Lower leg skin (tissue), 4 donors: ENCODE data around the gene WDR13. TPM values are rescaled to one million over a fixed set of nuclear protein-coding genes. Genes with fewer than 3 reads are reported as not detected.
"Not testable (repeated sequence)": the region's sequence is repeated elsewhere in the genome, so short reads cannot be mapped to it uniquely, and the experiment has no call there.

ENCODE experiments used
- DNase-seq, 2 donors: peaks; one replicate each; pipeline ENCODE4 v3.0.0-alpha.2; 2019; ENCODE audit warnings: low spot score in 2 of 2
- H3K4me3 ChIP-seq: fragments of 200-600 bp; sonication (generic); 2 replicates; pipeline ENCODE4 v1.5.1; 2017; ENCODE audit warnings: mild to moderate bottlenecking, low read depth; ENCODE audit not compliant: poor library complexity, severe bottlenecking
- CTCF ChIP-seq, 3 donors: fragments of 450-650 bp; IDR thresholded peaks; one replicate each; pipeline ENCODE4 v1.5.1; 2016; ENCODE audit warnings: antibody characterized with exemption in 3 of 3, mild to moderate bottlenecking in 3 of 3, moderate library complexity in 2 of 3
- POLR2A ChIP-seq, 2 donors: fragments of 450-650 bp; IDR thresholded peaks; one replicate each; pipeline ENCODE4 v1.6.1; 2016 to 2017; ENCODE audit warnings: antibody characterized with exemption in 2 of 2, mild to moderate bottlenecking in 1 of 2, moderate library complexity in 1 of 2
- WGBS, 2 donors: methylation state at CpG; one replicate each; pipeline ENCODE4 v1.1.5; 2018; 5-methylcytosine and 5-hydroxymethylcytosine counted together
- intact Hi-C: fragments of 100-400 bp; cut with DNase I; formaldehyde crosslinking; loops from one replicate; pipeline ENCODE4 v1.15.0; 2023; ENCODE audit warnings: low total_unique reads
- total RNA-seq, 4 donors: library from RNA; depleted of rRNA; stranded (reverse); fragments of >200 nt; gene quantifications; one replicate each; pipeline ENCODE4 v1.1.0, GENCODE V29; 2016

The WDR13 gene
- total RNA-seq = 100 to 1,000 TPM in 3 of 4 donors, 10 to 100 TPM in 1; 87.8 to 143 (median 121) TPM

- intact Hi-C loops = no loop called here
- TF ChIP-seq CTCF (IDR thresholded peaks at IDR 0.05) (no peak), POLR2A (IDR thresholded peaks at IDR 0.05) (no peak)
- 1 to 42% methylated on average over 32 to 62 of the region's 62 CpGs for WGBS, 2 donors
Measured at GRCh38 chrX:48597353-48598264, at the start of gene WDR13. TSS of gene WDR13 (plus strand) at chrX:48597492. CDS start at chrX:48597997, 505 bp downstream.

GRCh38 chrX:48548871-48549270 is 48.4 kb upstream of the WDR13 start:
- WGBS, 2 donors = 89 to 100% methylated on average over 3 of the region's 3 CpGs
- no peak overlapping the region for H3K4me3 ChIP-seq
- no peak for TF ChIP-seq CTCF (IDR thresholded peaks at IDR 0.05)
- no peak for TF ChIP-seq POLR2A (IDR thresholded peaks at IDR 0.05)
- no peak for DNase-seq
- intact Hi-C loops = no loop called here

More at GRCh38 chrX:48597353-48598264, at the start of gene WDR13:
- peak; percentile 91 to 98 for DNase-seq
- peak within 1 kb of the TSS; percentile 52 for H3K4me3 ChIP-seq

- 88 to 93% methylated on average over 9 of the region's 9 CpGs for WGBS, 2 donors
- H3K4me3 ChIP-seq, DNase-seq, intact Hi-C loops: not testable (repeated sequence)
Measured at GRCh38 chrX:48555731-48556325, 41.5 kb upstream of the WDR13 start.

GRCh38 chrX:48558271-48558670 is 39.0 kb upstream of the WDR13 start:
- WGBS, 2 donors = 38 to 70% methylated on average over 4 of the region's 4 CpGs
- no peak for DNase-seq
- no peak overlapping the region for H3K4me3 ChIP-seq
- intact Hi-C loops = no loop called here
- no peak for TF ChIP-seq CTCF (IDR thresholded peaks at IDR 0.05)
- TF ChIP-seq POLR2A (IDR thresholded peaks at IDR 0.05) = no peak

GRCh38 chrX:48559636-48560035 is 37.7 kb upstream of the WDR13 start:
- no peak for DNase-seq
- TF ChIP-seq CTCF (IDR thresholded peaks at IDR 0.05) (no peak), POLR2A (IDR thresholded peaks at IDR 0.05) (no peak)
- H3K4me3 ChIP-seq = no peak overlapping the region
- 92 to 96% methylated on average over 14 to 24 of the region's 24 CpGs for WGBS, 2 donors
- intact Hi-C loops = no loop called here

- TF ChIP-seq CTCF (IDR thresholded peaks at IDR 0.05) (no peak), POLR2A (IDR thresholded peaks at IDR 0.05) (no peak)
- no peak for DNase-seq
- intact Hi-C loops = no loop called here
- no peak overlapping the region for H3K4me3 ChIP-seq
- WGBS, 2 donors = 86 to 90% methylated on average over 11 to 14 of the region's 14 CpGs
Measured at GRCh38 chrX:48560056-48560455, 37.2 kb upstream of the WDR13 start.
